NT2/D1 (cell line): Measurements from ENCODE around the gene CD276.

Experiments
- DNase-seq: peaks from one replicate; pipeline ENCODE4 v3.0.0-alpha.2; 2011; ENCODE audit warnings: low read depth, low spot score
- H3K27me3 ChIP-seq: 2 replicates; pipeline ENCODE4 v1.6.0; 2011; ENCODE audit warnings: mild to moderate bottlenecking; ENCODE audit not compliant: insufficient read length, insufficient read depth
- H3K36me3 ChIP-seq: 2 replicates; pipeline ENCODE4 v1.6.1; 2011; ENCODE audit warnings: mild to moderate bottlenecking, low read length, mixed read lengths; ENCODE audit not compliant: insufficient read depth, insufficient read length
- H3K4me1 ChIP-seq: 2 replicates; pipeline ENCODE4 v1.5.1; 2011; ENCODE audit not compliant: insufficient read depth, insufficient read length
- H3K4me3 ChIP-seq: 2 replicates; pipeline ENCODE4 v1.5.1; 2011; ENCODE audit warnings: low read depth; ENCODE audit not compliant: insufficient read length
- H3K9ac ChIP-seq: 2 replicates; pipeline ENCODE4 v1.6.0; 2011; ENCODE audit warnings: low read depth; ENCODE audit not compliant: insufficient read length
- H3K9me3 ChIP-seq: 2 replicates; pipeline ENCODE4 v1.5.1; 2011; ENCODE audit warnings: mild to moderate bottlenecking, low read length; ENCODE audit not compliant: insufficient read depth
- SUZ12 ChIP-seq: IDR thresholded peaks from 2 replicates; pipeline ENCODE4 v1.6.1; 2011; ENCODE audit not compliant: insufficient read length, insufficient read depth; ENCODE audit errors: extremely low read depth
- YY1 ChIP-seq: IDR thresholded peaks from 2 replicates; pipeline ENCODE4 v1.6.1; 2011; ENCODE audit not compliant: insufficient read length, insufficient read depth
- ZNF274 ChIP-seq: IDR thresholded peaks from 2 replicates; pipeline ENCODE4 v1.6.1; 2011; ENCODE audit warnings: mild to moderate bottlenecking, low read depth, low read length

The CD276 gene

GRCh38 chr15:73744293-73744692 lies 60.1 kb downstream of the CD276 start:
- no peaks in the 10 kb centered on the region for H3K9me3 ChIP-seq
- peaks cover 24% of the 10 kb centered on the region for H3K36me3 ChIP-seq
- no peak overlapping the region for H3K9ac ChIP-seq
- H3K4me1 ChIP-seq = peaks cover 45% of the 10 kb centered on the region
- H3K4me3 ChIP-seq = no peak overlapping the region
- H3K27me3 ChIP-seq = no peaks in the 10 kb centered on the region
- TF ChIP-seq YY1 (no peak), SUZ12 (no peak), ZNF274 (no peak)
- no peak for DNase-seq

DNA sequence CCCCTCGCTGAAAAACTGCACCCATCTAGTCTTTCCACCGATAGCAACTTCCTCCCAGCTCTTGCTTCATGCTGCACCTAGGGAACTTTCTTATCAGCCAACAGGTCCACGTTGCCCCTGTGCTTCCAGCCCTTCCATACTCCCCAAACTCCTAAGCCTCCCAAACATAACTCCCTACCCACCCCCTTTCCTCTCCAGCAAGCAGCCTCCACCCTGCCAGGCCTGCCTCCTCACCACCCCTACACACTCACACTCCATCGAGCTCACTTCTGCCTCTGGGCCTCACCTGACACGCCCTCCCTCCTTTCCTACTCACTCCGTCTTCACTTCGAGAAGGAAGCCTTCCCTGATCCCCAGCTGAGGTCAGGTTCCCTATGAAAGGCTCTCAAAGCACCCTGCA lies 60.9 kb downstream of the CD276 start:
- Histone ChIP-seq H3K9me3 (no peaks in the 10 kb centered on the region), H3K4me3 (no peak overlapping the region), H3K4me1 (peaks cover 47% of the 10 kb centered on the region), H3K36me3 (peaks cover 24% of the 10 kb centered on the region), H3K27me3 (no peaks in the 10 kb centered on the region), H3K9ac (no peak overlapping the region)
- DNase-seq = no peak
- no peak for TF ChIP-seq ZNF274
- TF ChIP-seq SUZ12 = no peak
- TF ChIP-seq YY1 = no peak

- TF ChIP-seq YY1 = no peak
- TF ChIP-seq SUZ12 = no peak
- TF ChIP-seq ZNF274 = no peak
- DNase-seq = no peak
- H3K36me3 ChIP-seq = peaks cover 23% of the 10 kb centered on the region
- no peaks in the 10 kb centered on the region for H3K9me3 ChIP-seq
- H3K27me3 ChIP-seq = no peaks in the 10 kb centered on the region
- no peak overlapping the region for H3K4me3 ChIP-seq
- peaks cover 42% of the 10 kb centered on the region for H3K4me1 ChIP-seq
- no peak overlapping the region for H3K9ac ChIP-seq
Measured at GRCh38 chr15:73746261-73746660, 62.1 kb downstream of the CD276 start.

DNA sequence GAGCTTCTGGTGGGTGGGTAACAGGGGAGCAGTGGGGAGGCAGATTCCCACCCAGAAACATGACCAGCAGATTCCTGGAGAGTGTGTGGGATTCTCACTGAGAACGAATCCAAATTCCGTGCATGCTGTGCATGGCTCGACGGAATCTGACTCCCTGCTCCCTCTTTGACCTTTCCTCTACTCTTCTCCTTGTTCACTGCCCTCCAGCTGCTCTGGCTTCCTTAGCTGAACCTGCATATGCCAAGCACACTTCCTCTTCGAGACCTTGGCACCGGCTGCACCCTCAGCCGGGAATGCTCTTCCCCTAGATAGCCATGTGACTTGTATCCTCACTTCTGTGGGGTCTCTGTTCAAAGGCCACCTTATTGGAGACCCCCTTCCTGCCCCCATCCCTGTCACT lies 62.7 kb downstream of the CD276 start:
- H3K9me3 ChIP-seq = no peaks in the 10 kb centered on the region
- H3K4me3 ChIP-seq = no peak overlapping the region
- H3K36me3 ChIP-seq = peaks cover 23% of the 10 kb centered on the region
- no peak for DNase-seq
- H3K9ac ChIP-seq = no peak overlapping the region
- H3K4me1 ChIP-seq = peaks cover 44% of the 10 kb centered on the region
- H3K27me3 ChIP-seq = no peaks in the 10 kb centered on the region
- no peak for TF ChIP-seq YY1
- TF ChIP-seq SUZ12 = no peak
- no peak for TF ChIP-seq ZNF274

- Histone ChIP-seq H3K27me3 (no peaks in the 10 kb centered on the region), H3K9me3 (no peaks in the 10 kb centered on the region), H3K36me3 (peaks cover 23% of the 10 kb centered on the region), H3K4me1 (peaks cover 36% of the 10 kb centered on the region), H3K4me3 (no peak overlapping the region), H3K9ac (no peak overlapping the region)
- TF ChIP-seq ZNF274 = no peak
- no peak for TF ChIP-seq YY1
- TF ChIP-seq SUZ12 = no peak
- DNase-seq = no peak
Measured at GRCh38 chr15:73747847-73748590, 63.8 kb downstream of the CD276 start.

DNA sequence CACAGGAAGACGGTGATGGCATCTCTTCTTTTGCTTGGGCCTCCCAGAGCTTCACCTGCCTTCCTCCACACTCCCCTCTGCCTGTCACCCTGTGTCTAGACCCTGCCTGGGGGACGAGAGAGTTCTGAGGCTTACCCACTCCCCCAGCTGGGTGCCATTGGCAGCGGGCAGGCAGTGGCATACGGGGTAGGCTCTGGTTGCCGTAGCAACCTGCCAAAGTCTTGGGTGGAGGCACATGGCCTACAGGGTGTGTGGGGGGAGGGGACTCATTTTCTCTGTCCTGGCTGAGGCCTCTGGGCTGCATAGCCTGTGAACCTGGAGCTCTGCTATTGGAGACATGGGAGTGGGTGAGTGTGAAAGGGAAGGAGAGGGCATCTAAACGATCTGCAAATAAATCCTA lies 64.5 kb downstream of the CD276 start:
- no peak overlapping the region for H3K9ac ChIP-seq
- no peak for TF ChIP-seq YY1
- no peak for TF ChIP-seq SUZ12
- no peak for TF ChIP-seq ZNF274
- peaks cover 23% of the 10 kb centered on the region for H3K36me3 ChIP-seq
- H3K4me3 ChIP-seq = no peak overlapping the region
- no peaks in the 10 kb centered on the region for H3K9me3 ChIP-seq
- H3K27me3 ChIP-seq = no peaks in the 10 kb centered on the region
- H3K4me1 ChIP-seq = peaks cover 40% of the 10 kb centered on the region
- DNase-seq = no peak

- H3K9ac ChIP-seq = no peak overlapping the region
- TF ChIP-seq ZNF274 = no peak
- no peak for TF ChIP-seq SUZ12
- no peak for TF ChIP-seq YY1
- H3K36me3 ChIP-seq = peaks cover 23% of the 10 kb centered on the region
- H3K4me3 ChIP-seq = no peak overlapping the region
- H3K27me3 ChIP-seq = no peaks in the 10 kb centered on the region
- H3K9me3 ChIP-seq = no peaks in the 10 kb centered on the region
- DNase-seq = no peak
- H3K4me1 ChIP-seq = peaks cover 41% of the 10 kb centered on the region
Measured at GRCh38 chr15:73749533-73749932, 65.3 kb downstream of the CD276 start.
